GM23338 (cell line): ENCODE measurements around the gene KIF21A. TPM values are rescaled to one million over a fixed set of nuclear protein-coding genes. Genes with fewer than 3 reads are reported as not detected.

Source experiments
- ATAC-seq: fragments of 200-7000 bp; cut with Tn5 transposase; 3 replicates; pipeline ENCODE4 v1.9.1; 2020
- DNase-seq: peaks from one replicate; pipeline ENCODE4 v3.0.0-alpha.2; 2015; ENCODE audit warnings: low spot score
- H2AFZ ChIP-seq: fragments of 200-600 bp; sonication (generic); 2 replicates; pipeline ENCODE4 v1.8.0; 2016; ENCODE audit warnings: antibody characterized with exemption, mild to moderate bottlenecking, moderate library complexity
- H3F3A ChIP-seq: fragments of 200-600 bp; sonication (generic); replicated peaks from 2 replicates; pipeline ENCODE4 v1.8.0; 2017; ENCODE audit warnings: antibody characterized with exemption, mixed run types, low read depth
- H3K27ac ChIP-seq: fragments of 200-600 bp; sonication (generic); 2 replicates; pipeline ENCODE4 v1.6.1; 2016; ENCODE audit warnings: low read depth
- H3K27me3 ChIP-seq: fragments of 200-600 bp; sonication (generic); 2 replicates; pipeline ENCODE4 v1.8.0; 2016; ENCODE audit warnings: mild to moderate bottlenecking, mixed run types, moderate library complexity; ENCODE audit not compliant: insufficient read depth
- H3K36me3 ChIP-seq: fragments of 200-600 bp; sonication (generic); 2 replicates; pipeline ENCODE4 v1.8.0; 2016; ENCODE audit warnings: mild to moderate bottlenecking; ENCODE audit not compliant: insufficient read depth
- H3K4me1 ChIP-seq: fragments of 200-600 bp; sonication (generic); 2 replicates; pipeline ENCODE4 v1.8.0; 2016; ENCODE audit warnings: mild to moderate bottlenecking, moderate library complexity; ENCODE audit not compliant: insufficient read depth
- H3K4me2 ChIP-seq: fragments of 200-600 bp; sonication (generic); 2 replicates; pipeline ENCODE4 v1.7.1; 2017; ENCODE audit warnings: mixed run types
- H3K4me3 ChIP-seq: fragments of 200-600 bp; sonication (generic); 2 replicates; pipeline ENCODE4 v1.6.1; 2016; ENCODE audit warnings: mixed run types
- H3K79me2 ChIP-seq: fragments of 200-600 bp; sonication (generic); replicated peaks from 2 replicates; pipeline ENCODE4 v1.8.0; 2017; ENCODE audit warnings: mild to moderate bottlenecking; ENCODE audit not compliant: insufficient read depth
- H3K9me2 ChIP-seq: fragments of 200-600 bp; sonication (generic); 2 replicates; pipeline ENCODE4 v1.8.0; 2017; ENCODE audit not compliant: insufficient read depth
- H4K20me1 ChIP-seq: fragments of 200-600 bp; sonication (generic); replicated peaks from 2 replicates; pipeline ENCODE4 v1.8.0; 2017; ENCODE audit warnings: mild to moderate bottlenecking; ENCODE audit not compliant: insufficient read depth
- H3K27ac Mint-ChIP-seq: 2 replicates; pipeline ENCODE4 v1.8.0; 2020; ENCODE audit warnings: inconsistent platforms, mild to moderate bottlenecking, moderate library complexity, mixed read lengths
- H3K27me3 Mint-ChIP-seq: 3 replicates; pipeline ENCODE4 v1.8.0; 2022; ENCODE audit warnings: low read depth, mild to moderate bottlenecking, moderate library complexity, mixed read lengths, inconsistent platforms; ENCODE audit not compliant: insufficient read depth, poor library complexity
- H3K36me3 Mint-ChIP-seq: 3 replicates; pipeline ENCODE4 v1.8.0; 2021; ENCODE audit warnings: low read depth, mild to moderate bottlenecking, inconsistent platforms, moderate library complexity, mixed read lengths
- H3K4me1 Mint-ChIP-seq: 3 replicates; pipeline ENCODE4 v1.8.0; 2020; ENCODE audit warnings: mild to moderate bottlenecking, inconsistent platforms, mixed read lengths
- H3K4me3 Mint-ChIP-seq: 3 replicates; pipeline ENCODE4 v1.8.0; 2021; ENCODE audit warnings: moderate library complexity, mild to moderate bottlenecking, inconsistent platforms, mixed read lengths
- H3K9me3 Mint-ChIP-seq: 3 replicates; pipeline ENCODE4 v1.8.0; 2020; ENCODE audit warnings: moderate library complexity, mild to moderate bottlenecking, inconsistent platforms, mixed read lengths
- CREB1 ChIP-seq: fragments of 250-450 bp; sonication (Bioruptor Pico); IDR thresholded peaks from 2 replicates; pipeline ENCODE4 v1.5.0; 2020; ENCODE audit warnings: low read depth, mild to moderate bottlenecking, moderate library complexity
- EZH2phosphoT487 ChIP-seq: fragments of 200-600 bp; sonication (generic); IDR thresholded peaks from one replicate; pipeline ENCODE4 v1.8.1; 2018; ENCODE audit warnings: antibody characterized with exemption; ENCODE audit not compliant: unreplicated experiment
- POLR2AphosphoS5 ChIP-seq: IDR thresholded peaks from 2 replicates; pipeline ENCODE4 v1.6.1; 2016; ENCODE audit warnings: antibody characterized with exemption, low read depth
- STAT1 ChIP-seq: IDR thresholded peaks from one replicate; pipeline ENCODE4 v1.6.1; 2016; ENCODE audit warnings: antibody characterized with exemption; ENCODE audit not compliant: unreplicated experiment
- ZNF331 ChIP-seq: fragments of 250-450 bp; sonication (Bioruptor Pico); IDR thresholded peaks from 2 replicates; pipeline ENCODE4 v1.5.0; 2020; ENCODE audit warnings: low read depth, mild to moderate bottlenecking, moderate library complexity
- polyA plus RNA-seq: library from polyadenylated mRNA; unstranded; fragments of >200 nt; fragmentation: Nextera tagmentation; extraction: Ambion mirVana; gene quantifications from 2 replicates; pipeline ENCODE4 v1.2.1, GENCODE V29; 2016
- total RNA-seq: library from RNA; depleted of rRNA; stranded (reverse); fragments of >200 nt; shearing (Covaris generic); gene quantifications from 2 replicates; pipeline ENCODE4 v1.2.3, GENCODE V29; 2014
- TF ChIP-seq, protein P1 (sequence below): IDR thresholded peaks from one replicate; pipeline ENCODE4 v1.6.1; 2018; ENCODE audit warnings: antibody characterized with exemption; ENCODE audit not compliant: unreplicated experiment
- TF ChIP-seq, protein P2 (sequence below): IDR thresholded peaks from 2 replicates; pipeline ENCODE4 v1.6.1; 2016; ENCODE audit warnings: antibody characterized with exemption
- TF ChIP-seq, protein P3 (sequence below), 2 experiments: fragments of 200-600 bp in 1 of 2; sonication (generic) in 1 of 2; conservative IDR thresholded peaks; 2 replicates each; pipeline versions ENCODE4 v1.5.1 to v1.6.1; 2016 to 2017; ENCODE audit warnings: antibody characterized with exemption in 2 of 2, low read depth in 2 of 2, mild to moderate bottlenecking in 2 of 2, moderate library complexity in 1 of 2

The KIF21A gene
- total and polyA plus RNA-seq, 2 experiments from 2014 or later: 28.8 to 32.0 TPM

DNA sequence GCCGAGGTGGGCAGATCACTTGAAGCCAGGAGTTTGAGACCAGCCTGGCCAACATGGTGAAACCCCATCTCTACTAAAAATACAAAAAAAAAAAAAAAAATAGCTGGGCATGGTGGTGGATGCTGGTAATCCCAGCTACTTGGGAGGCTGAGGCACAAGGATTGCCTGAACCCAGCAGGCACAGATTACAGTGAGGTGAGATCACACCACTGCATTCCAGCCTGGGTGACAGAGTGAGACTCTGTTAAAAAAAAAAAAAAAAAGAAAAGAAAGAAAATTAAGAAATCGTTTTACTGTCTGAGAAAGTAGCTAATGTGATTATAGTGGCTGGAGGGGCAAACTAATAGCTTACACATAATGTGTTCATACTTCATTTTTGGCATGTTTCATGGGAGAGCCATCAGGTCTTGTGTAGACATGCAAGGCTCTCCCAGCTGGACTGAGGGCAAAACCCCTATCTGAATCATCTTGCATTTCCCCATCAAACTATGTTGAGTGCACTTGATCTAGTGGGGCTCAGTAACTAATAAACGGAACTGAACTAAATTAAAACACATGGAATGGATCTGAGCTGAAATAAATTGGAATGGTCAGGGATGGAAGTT, 16.2 kb downstream of the KIF21A start (continued):
- no peak for TF ChIP-seq ZNF331 (CRISPR knock-in tag)
- no peak for TF ChIP-seq CREB1 (CRISPR knock-in tag)
- TF ChIP-seq, protein P1, sequence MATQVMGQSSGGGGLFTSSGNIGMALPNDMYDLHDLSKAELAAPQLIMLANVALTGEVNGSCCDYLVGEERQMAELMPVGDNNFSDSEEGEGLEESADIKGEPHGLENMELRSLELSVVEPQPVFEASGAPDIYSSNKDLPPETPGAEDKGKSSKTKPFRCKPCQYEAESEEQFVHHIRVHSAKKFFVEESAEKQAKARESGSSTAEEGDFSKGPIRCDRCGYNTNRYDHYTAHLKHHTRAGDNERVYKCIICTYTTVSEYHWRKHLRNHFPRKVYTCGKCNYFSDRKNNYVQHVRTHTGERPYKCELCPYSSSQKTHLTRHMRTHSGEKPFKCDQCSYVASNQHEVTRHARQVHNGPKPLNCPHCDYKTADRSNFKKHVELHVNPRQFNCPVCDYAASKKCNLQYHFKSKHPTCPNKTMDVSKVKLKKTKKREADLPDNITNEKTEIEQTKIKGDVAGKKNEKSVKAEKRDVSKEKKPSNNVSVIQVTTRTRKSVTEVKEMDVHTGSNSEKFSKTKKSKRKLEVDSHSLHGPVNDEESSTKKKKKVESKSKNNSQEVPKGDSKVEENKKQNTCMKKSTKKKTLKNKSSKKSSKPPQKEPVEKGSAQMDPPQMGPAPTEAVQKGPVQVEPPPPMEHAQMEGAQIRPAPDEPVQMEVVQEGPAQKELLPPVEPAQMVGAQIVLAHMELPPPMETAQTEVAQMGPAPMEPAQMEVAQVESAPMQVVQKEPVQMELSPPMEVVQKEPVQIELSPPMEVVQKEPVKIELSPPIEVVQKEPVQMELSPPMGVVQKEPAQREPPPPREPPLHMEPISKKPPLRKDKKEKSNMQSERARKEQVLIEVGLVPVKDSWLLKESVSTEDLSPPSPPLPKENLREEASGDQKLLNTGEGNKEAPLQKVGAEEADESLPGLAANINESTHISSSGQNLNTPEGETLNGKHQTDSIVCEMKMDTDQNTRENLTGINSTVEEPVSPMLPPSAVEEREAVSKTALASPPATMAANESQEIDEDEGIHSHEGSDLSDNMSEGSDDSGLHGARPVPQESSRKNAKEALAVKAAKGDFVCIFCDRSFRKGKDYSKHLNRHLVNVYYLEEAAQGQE: no peak
- TF ChIP-seq POLR2AphosphoS5: no peak
- TF ChIP-seq, protein P2, sequence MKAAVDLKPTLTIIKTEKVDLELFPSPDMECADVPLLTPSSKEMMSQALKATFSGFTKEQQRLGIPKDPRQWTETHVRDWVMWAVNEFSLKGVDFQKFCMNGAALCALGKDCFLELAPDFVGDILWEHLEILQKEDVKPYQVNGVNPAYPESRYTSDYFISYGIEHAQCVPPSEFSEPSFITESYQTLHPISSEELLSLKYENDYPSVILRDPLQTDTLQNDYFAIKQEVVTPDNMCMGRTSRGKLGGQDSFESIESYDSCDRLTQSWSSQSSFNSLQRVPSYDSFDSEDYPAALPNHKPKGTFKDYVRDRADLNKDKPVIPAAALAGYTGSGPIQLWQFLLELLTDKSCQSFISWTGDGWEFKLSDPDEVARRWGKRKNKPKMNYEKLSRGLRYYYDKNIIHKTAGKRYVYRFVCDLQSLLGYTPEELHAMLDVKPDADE: no peak

DNA sequence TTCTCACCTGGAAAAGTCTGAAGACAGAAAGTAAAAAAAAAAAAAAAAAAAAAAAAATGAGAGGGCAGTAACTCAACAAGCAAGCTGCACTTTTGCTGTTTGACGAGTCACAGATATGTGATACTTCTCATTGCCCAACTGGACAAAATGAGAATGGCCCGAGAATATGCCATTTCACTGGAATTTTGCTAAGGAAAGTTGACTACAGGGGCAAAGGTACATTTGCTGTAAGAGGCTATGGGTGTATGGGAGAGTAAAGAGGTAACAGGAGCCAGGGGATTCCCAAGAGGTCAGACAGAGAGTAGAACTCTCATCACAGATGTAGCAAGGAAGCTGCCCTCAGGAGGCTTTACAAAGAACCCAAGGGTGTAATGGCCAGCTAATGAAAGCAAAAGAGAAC, 22.9 kb downstream of the KIF21A start:
- Histone ChIP-seq H3K9me2 (peaks cover 13% of the 10 kb centered on the region; the same call in 1 of the 2 replicates), H3K27me3 (no peaks in the 10 kb centered on the region), H2AFZ (no peak overlapping the region), H3K27ac (no peak overlapping the region), H3K4me3 (no peak overlapping the region), H3K4me1 (0 out of 2 replicates have a peak, but pooled peaks cover 3% of the 10 kb centered on the region), H3K79me2 (peaks cover 28% of the 10 kb centered on the region), H3F3A (no peaks in the 10 kb centered on the region), H4K20me1 (peaks cover 16% of the 10 kb centered on the region), H3K4me2 (no peak overlapping the region), H3K36me3 (no peaks in the 10 kb centered on the region)
- Mint-ChIP-seq H3K4me3 (no peak overlapping the region), H3K27ac (no peak overlapping the region), H3K27me3 (no peaks in the 10 kb centered on the region), H3K9me3 (no peaks in the 10 kb centered on the region), H3K4me1 (peaks cover 5% of the 10 kb centered on the region; the same call in 2 of the 3 replicates), H3K36me3 (peaks cover 3% of the 10 kb centered on the region; the same call in 2 of the 3 replicates)
- DNase-seq (no peak), ATAC-seq (no peak)
- TF ChIP-seq, protein P2: no peak
- TF ChIP-seq, protein P1: no peak
- TF ChIP-seq EZH2phosphoT487: no peak
- TF ChIP-seq, protein P3, sequence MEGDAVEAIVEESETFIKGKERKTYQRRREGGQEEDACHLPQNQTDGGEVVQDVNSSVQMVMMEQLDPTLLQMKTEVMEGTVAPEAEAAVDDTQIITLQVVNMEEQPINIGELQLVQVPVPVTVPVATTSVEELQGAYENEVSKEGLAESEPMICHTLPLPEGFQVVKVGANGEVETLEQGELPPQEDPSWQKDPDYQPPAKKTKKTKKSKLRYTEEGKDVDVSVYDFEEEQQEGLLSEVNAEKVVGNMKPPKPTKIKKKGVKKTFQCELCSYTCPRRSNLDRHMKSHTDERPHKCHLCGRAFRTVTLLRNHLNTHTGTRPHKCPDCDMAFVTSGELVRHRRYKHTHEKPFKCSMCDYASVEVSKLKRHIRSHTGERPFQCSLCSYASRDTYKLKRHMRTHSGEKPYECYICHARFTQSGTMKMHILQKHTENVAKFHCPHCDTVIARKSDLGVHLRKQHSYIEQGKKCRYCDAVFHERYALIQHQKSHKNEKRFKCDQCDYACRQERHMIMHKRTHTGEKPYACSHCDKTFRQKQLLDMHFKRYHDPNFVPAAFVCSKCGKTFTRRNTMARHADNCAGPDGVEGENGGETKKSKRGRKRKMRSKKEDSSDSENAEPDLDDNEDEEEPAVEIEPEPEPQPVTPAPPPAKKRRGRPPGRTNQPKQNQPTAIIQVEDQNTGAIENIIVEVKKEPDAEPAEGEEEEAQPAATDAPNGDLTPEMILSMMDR (conservative IDR thresholded peaks at IDR 0.05; ENCODE audit: low read depth in 2 of 2): no peak
- TF ChIP-seq STAT1: no peak
